Measurements from ENCODE around the gene HIGD1B.
"Not testable (repeated sequence)": the region's sequence is repeated elsewhere in the genome, so short reads cannot be mapped to it uniquely, and the experiment has no call there.

Gene HIGD1B

GRCh38 chr17:44847586-44847985 is at the start of gene HIGD1B:
HIGD1B (plus strand) TSS chr17:44847883; CDS start chr17:44848153, 270 bp downstream.
- DNase-seq: no peak

GRCh38 chr17:44798356-44798755 is 49.3 kb upstream of the HIGD1B start:
- no peak for DNase-seq

GRCh38 chr17:44801880-44802279 is 45.8 kb upstream of the HIGD1B start:
- no peak for DNase-seq

- DNase-seq: no peak
Observed at GRCh38 chr17:44804302-44805089, 43.2 kb upstream of the HIGD1B start.

- no peak for DNase-seq
Observed at GRCh38 chr17:44807093-44807816, 40.4 kb upstream of the HIGD1B start.

- DNase-seq: no peak
Observed at GRCh38 chr17:44807817-44808155, 39.9 kb upstream of the HIGD1B start.

- DNase-seq: no peak
Observed at GRCh38 chr17:44808156-44808555, 39.5 kb upstream of the HIGD1B start.

GRCh38 chr17:44808656-44809388 is 38.9 kb upstream of the HIGD1B start:
- DNase-seq: not testable (repeated sequence)

GRCh38 chr17:44812263-44812662 is 35.4 kb upstream of the HIGD1B start:
- no peak for DNase-seq

- DNase-seq: not testable (repeated sequence)
Observed at GRCh38 chr17:44818508-44818907, 29.2 kb upstream of the HIGD1B start.

- no peak for DNase-seq
Observed at GRCh38 chr17:44820631-44821212, 27.0 kb upstream of the HIGD1B start.

- DNase-seq: not testable (repeated sequence)
Observed at GRCh38 chr17:44825236-44825635, 22.4 kb upstream of the HIGD1B start.

GRCh38 chr17:44826123-44826790 is 21.4 kb upstream of the HIGD1B start:
- no peak for DNase-seq

- no peak for DNase-seq
Observed at GRCh38 chr17:44827863-44828262, 19.8 kb upstream of the HIGD1B start.

- no peak for DNase-seq
Observed at GRCh38 chr17:44828919-44829522, 18.7 kb upstream of the HIGD1B start.

- no peak for DNase-seq
Observed at GRCh38 chr17:44829523-44830358, 17.9 kb upstream of the HIGD1B start, which contains the start of gene GJC1. GJC1 (minus strand) TSS chr17:44830287; CDS start chr17:44805817, 24,470 bp downstream.

- no peak for DNase-seq
Observed at GRCh38 chr17:44830359-44831288, 17.1 kb upstream of the HIGD1B start.

GRCh38 chr17:44831371-44831770 is 16.3 kb upstream of the HIGD1B start:
- no peak for DNase-seq

- DNase-seq: no peak
Observed at GRCh38 chr17:44832805-44833204, 14.9 kb upstream of the HIGD1B start.

- DNase-seq: no peak
Observed at GRCh38 chr17:44837196-44837595, 10.5 kb upstream of the HIGD1B start.

All from activated gamma-delta T cell treated with Interleukin-2 at 50 U/mL for 16 hours (primary cell).